ENCODE data around the gene AIFM1. TPM values are rescaled to one million over a fixed set of nuclear protein-coding genes. Genes with fewer than 3 reads are reported as not detected.

Gene AIFM1
- total RNA-seq, 2 experiments from 2014 or later = 43.4 to 47.6 TPM

GRCh38 chrX:130136961-130137360, 28.7 kb downstream of the AIFM1 start:
- Mint-ChIP-seq H3K27me3 (ENCODE audit: low read depth) (no peaks in the 10 kb centered on the region), H3K4me1 (ENCODE audit: low read depth) (peaks cover 2% of the 10 kb centered on the region), H3K9me3 (ENCODE audit: insufficient read depth) (no peaks in the 10 kb centered on the region), H3K36me3 (ENCODE audit: low read depth) (peaks cover 28% of the 10 kb centered on the region), H3K27ac (no peak overlapping the region), H3K4me3 (no peak overlapping the region)
- ChIA-PET CTCF (interaction anchor here (1.9 kb wide), 1 partner anchor 14 kb away, joined by 4 read pairs; no protein-coding TSS in a partner anchor), POLR2A (no interaction called here)
- DNase-seq (no peak), ATAC-seq (no peak)

- ATAC-seq = no peak
- H3K27me3 Mint-ChIP-seq (ENCODE audit: low read depth) = no peaks in the 10 kb centered on the region
- no peak overlapping the region for H3K4me3 Mint-ChIP-seq
- H3K4me1 Mint-ChIP-seq (ENCODE audit: low read depth) = peaks cover 2% of the 10 kb centered on the region
- H3K9me3 Mint-ChIP-seq (ENCODE audit: insufficient read depth) = no peaks in the 10 kb centered on the region
- H3K36me3 Mint-ChIP-seq (ENCODE audit: low read depth) = peaks cover 28% of the 10 kb centered on the region
- POLR2A ChIA-PET = no interaction called here
- CTCF ChIA-PET = interaction anchor here (1.3 to 1.9 kb wide), 2 partner anchors 11 to 14 kb away, joined by 3 to 4 read pairs; no protein-coding TSS in a partner anchor
- no peak overlapping the region for H3K27ac Mint-ChIP-seq
- DNase-seq = no peak
Observed at GRCh38 chrX:130136496-130136895, 29.1 kb downstream of the AIFM1 start.

- DNase-seq (no peak), ATAC-seq (no peak)
- H3K27me3 Mint-ChIP-seq (ENCODE audit: low read depth) = no peaks in the 10 kb centered on the region
- H3K9me3 Mint-ChIP-seq (ENCODE audit: insufficient read depth) = no peaks in the 10 kb centered on the region
- H3K36me3 Mint-ChIP-seq (ENCODE audit: low read depth) = peaks cover 19% of the 10 kb centered on the region
- CTCF ChIA-PET = interaction anchor here (1.1 to 1.4 kb wide), 2 partner anchors 21 to 51 kb away, joined by 3 to 4 read pairs; no protein-coding TSS in a partner anchor
- H3K4me3 Mint-ChIP-seq = no peak overlapping the region
- H3K4me1 Mint-ChIP-seq (ENCODE audit: low read depth) = no peaks in the 10 kb centered on the region
- POLR2A ChIA-PET = no interaction called here
- H3K27ac Mint-ChIP-seq = no peak overlapping the region
Observed at GRCh38 chrX:130130990-130131389, 34.7 kb downstream of the AIFM1 start.

GRCh38 chrX:130125091-130125874, 40.4 kb downstream of the AIFM1 start:
- H3K36me3 Mint-ChIP-seq (ENCODE audit: low read depth) = peaks cover 15% of the 10 kb centered on the region
- ChIA-PET POLR2A (no interaction called here), CTCF (no interaction called here)
- DNase-seq = no peak
- H3K27me3 Mint-ChIP-seq (ENCODE audit: low read depth) = no peaks in the 10 kb centered on the region
- H3K27ac Mint-ChIP-seq = peak overlapping the region; percentile 34
- ATAC-seq = no peak
- H3K9me3 Mint-ChIP-seq (ENCODE audit: insufficient read depth) = no peaks in the 10 kb centered on the region
- peaks cover 6% of the 10 kb centered on the region for H3K4me1 Mint-ChIP-seq (ENCODE audit: low read depth)
- no peak overlapping the region for H3K4me3 Mint-ChIP-seq

GRCh38 chrX:130124577-130124976, 41.1 kb downstream of the AIFM1 start:
- peaks cover 15% of the 10 kb centered on the region for H3K36me3 Mint-ChIP-seq (ENCODE audit: low read depth)
- H3K27ac Mint-ChIP-seq = no peak overlapping the region
- ChIA-PET POLR2A (no interaction called here), CTCF (no interaction called here)
- no peak for DNase-seq
- H3K9me3 Mint-ChIP-seq (ENCODE audit: insufficient read depth) = no peaks in the 10 kb centered on the region
- no peak for ATAC-seq
- peaks cover 13% of the 10 kb centered on the region for H3K4me1 Mint-ChIP-seq (ENCODE audit: low read depth)
- H3K27me3 Mint-ChIP-seq (ENCODE audit: low read depth) = no peaks in the 10 kb centered on the region
- H3K4me3 Mint-ChIP-seq = no peak overlapping the region

- POLR2A ChIA-PET = interaction anchor here (1.0 to 2.1 kb wide), 5 partner anchors 14 to 41 kb away, joined by 3 to 5 read pairs (median 4); no protein-coding TSS in a partner anchor
- Mint-ChIP-seq H3K36me3 (ENCODE audit: low read depth) (peaks cover 3% of the 10 kb centered on the region), H3K27me3 (ENCODE audit: low read depth) (no peaks in the 10 kb centered on the region), H3K4me1 (ENCODE audit: low read depth) (peaks cover 28% of the 10 kb centered on the region), H3K4me3 (no peak overlapping the region), H3K27ac (no peak overlapping the region), H3K9me3 (ENCODE audit: insufficient read depth) (no peaks in the 10 kb centered on the region)
- DNase-seq (no peak), ATAC-seq (no peak)
- CTCF ChIA-PET = interaction anchor here (0.7 to 5.6 kb wide), 10 partner anchors 9 to 70 kb away, joined by 3 to 72 read pairs (median 4); no protein-coding TSS in a partner anchor
Observed at GRCh38 chrX:130121505-130121800, 44.2 kb downstream of the AIFM1 start.

GRCh38 chrX:130120746-130121504, 44.7 kb downstream of the AIFM1 start:
- Mint-ChIP-seq H3K27me3 (ENCODE audit: low read depth) (no peaks in the 10 kb centered on the region), H3K36me3 (ENCODE audit: low read depth) (peaks cover 3% of the 10 kb centered on the region), H3K4me1 (ENCODE audit: low read depth) (peaks cover 28% of the 10 kb centered on the region), H3K4me3 (peak overlapping the region; percentile 63), H3K9me3 (ENCODE audit: insufficient read depth) (no peaks in the 10 kb centered on the region), H3K27ac (no peak overlapping the region)
- ChIA-PET CTCF (interaction anchor here (0.7 to 5.6 kb wide), 10 partner anchors 9 to 71 kb away, joined by 3 to 72 read pairs (median 4); no protein-coding TSS in a partner anchor), POLR2A (interaction anchor here (1.0 to 2.1 kb wide), 5 partner anchors 15 to 41 kb away, joined by 3 to 5 read pairs (median 4); no protein-coding TSS in a partner anchor)
- DNase-seq (peak; percentile 71), ATAC-seq (peak; percentile 94)

GRCh38 chrX:130120321-130120731, 45.3 kb downstream of the AIFM1 start:
- DNase-seq = no peak
- Mint-ChIP-seq H3K36me3 (ENCODE audit: low read depth) (peaks cover 3% of the 10 kb centered on the region), H3K4me1 (ENCODE audit: low read depth) (peaks cover 28% of the 10 kb centered on the region), H3K27me3 (ENCODE audit: low read depth) (no peaks in the 10 kb centered on the region), H3K27ac (peak overlapping the region; percentile 60), H3K4me3 (peak overlapping the region; percentile 63), H3K9me3 (ENCODE audit: insufficient read depth) (no peaks in the 10 kb centered on the region)
- CTCF ChIA-PET = interaction anchor here (0.9 to 5.6 kb wide), 10 partner anchors 12 to 72 kb away, joined by 3 to 72 read pairs (median 5); no protein-coding TSS in a partner anchor
- peak; percentile 56 for ATAC-seq
- POLR2A ChIA-PET = interaction anchor here (1.0 to 1.6 kb wide), 3 partner anchors 34 to 40 kb away, joined by 4 to 6 read pairs (median 5); no protein-coding TSS in a partner anchor

GRCh38 chrX:130119312-130119898, 46.2 kb downstream of the AIFM1 start:
- DNase-seq (no peak), ATAC-seq (no peak)
- Mint-ChIP-seq H3K27me3 (ENCODE audit: low read depth) (no peaks in the 10 kb centered on the region), H3K4me1 (ENCODE audit: low read depth) (peaks cover 36% of the 10 kb centered on the region), H3K36me3 (ENCODE audit: low read depth) (peaks cover under 1% of the 10 kb centered on the region), H3K9me3 (ENCODE audit: insufficient read depth) (no peaks in the 10 kb centered on the region), H3K27ac (peak overlapping the region; percentile 39), H3K4me3 (no peak overlapping the region)
- ChIA-PET CTCF (interaction anchor here (0.6 to 5.6 kb wide), 13 partner anchors 10 to 219 kb away, joined by 3 to 72 read pairs (median 3); no protein-coding TSS in a partner anchor), POLR2A (interaction anchor here (0.6 to 1.1 kb wide), 3 partner anchors 10 to 34 kb away, joined by 3 to 6 read pairs (median 3); no protein-coding TSS in a partner anchor)

- H3K27me3 Mint-ChIP-seq (ENCODE audit: low read depth) = no peaks in the 10 kb centered on the region
- peaks cover 43% of the 10 kb centered on the region for H3K4me1 Mint-ChIP-seq (ENCODE audit: low read depth)
- no peaks in the 10 kb centered on the region for H3K36me3 Mint-ChIP-seq (ENCODE audit: low read depth)
- no peak for ATAC-seq
- ChIA-PET POLR2A (interaction anchor here (1.1 kb wide), 1 partner anchor 14 kb away, joined by 3 read pairs; no protein-coding TSS in a partner anchor), CTCF (interaction anchor here (0.6 to 5.6 kb wide), 9 partner anchors 10 to 218 kb away, joined by 3 to 72 read pairs (median 3); no protein-coding TSS in a partner anchor)
- DNase-seq = no peak
- no peak overlapping the region for H3K27ac Mint-ChIP-seq
- H3K9me3 Mint-ChIP-seq (ENCODE audit: insufficient read depth) = no peaks in the 10 kb centered on the region
- peak overlapping the region; percentile 40 for H3K4me3 Mint-ChIP-seq
Observed at GRCh38 chrX:130118441-130119311, 47.0 kb downstream of the AIFM1 start.

Data from activated CD8-positive, alpha-beta T cell treated with anti-CD3 and anti-CD28 coated beads, Interleukin-2, amount 10 ng/mL, durations not matched to agents 7 days and 5 days (primary cell).